ENCODE measurements around the gene C11orf86.
A peak's percentile ranks its signal among the peaks of the same experiment; 100 is the strongest.

C11orf86 gene

GRCh38 chr11:67010296-67010905, 35.3 kb downstream of the C11orf86 start:
- Histone ChIP-seq H3K9me3 (ENCODE audit: control insufficient read depth, insufficient read depth, low read length) (no peaks in the 10 kb centered on the region), H3K27ac (ENCODE audit: low read depth, low read length) (no peak overlapping the region), H3K4me3 (ENCODE audit: low read depth, low read length) (no peak overlapping the region), H3K9ac (ENCODE audit: low read depth, low read length) (no peak overlapping the region), H3K27me3 (ENCODE audit: control insufficient read depth, insufficient read depth, low read length) (no peaks in the 10 kb centered on the region), H3K4me1 (ENCODE audit: control insufficient read depth, insufficient read depth, low read length) (peaks cover 3% of the 10 kb centered on the region; the same call in 1 of the 2 replicates), H3K36me3 (ENCODE audit: control insufficient read depth, insufficient read depth, low read length) (no peaks in the 10 kb centered on the region)

- Histone ChIP-seq H3K36me3 (ENCODE audit: control insufficient read depth, insufficient read depth, low read length) (no peaks in the 10 kb centered on the region), H3K4me1 (ENCODE audit: control insufficient read depth, insufficient read depth, low read length) (no peaks in the 10 kb centered on the region), H3K9me3 (ENCODE audit: control insufficient read depth, insufficient read depth, low read length) (no peaks in the 10 kb centered on the region), H3K9ac (ENCODE audit: low read depth, low read length) (no peak overlapping the region), H3K27me3 (ENCODE audit: control insufficient read depth, insufficient read depth, low read length) (no peaks in the 10 kb centered on the region), H3K27ac (ENCODE audit: low read depth, low read length) (no peak overlapping the region), H3K4me3 (ENCODE audit: low read depth, low read length) (no peak overlapping the region)
These were observed 38.5 kb downstream of the C11orf86 start for GRCh38 chr11:67013511-67014045.

- no peak overlapping the region for H3K27ac ChIP-seq (ENCODE audit: low read depth, low read length)
- H3K4me3 ChIP-seq (ENCODE audit: low read depth, low read length) = no peak overlapping the region
- no peaks in the 10 kb centered on the region for H3K36me3 ChIP-seq (ENCODE audit: control insufficient read depth, insufficient read depth, low read length)
- H3K9me3 ChIP-seq (ENCODE audit: control insufficient read depth, insufficient read depth, low read length) = no peaks in the 10 kb centered on the region
- no peak overlapping the region for H3K9ac ChIP-seq (ENCODE audit: low read depth, low read length)
- no peaks in the 10 kb centered on the region for H3K27me3 ChIP-seq (ENCODE audit: control insufficient read depth, insufficient read depth, low read length)
- H3K4me1 ChIP-seq (ENCODE audit: control insufficient read depth, insufficient read depth, low read length) = no peaks in the 10 kb centered on the region
These were observed 39.2 kb downstream of the C11orf86 start for GRCh38 chr11:67014343-67014742.

- Histone ChIP-seq H3K4me3 (ENCODE audit: low read depth, low read length) (no peak overlapping the region), H3K27ac (ENCODE audit: low read depth, low read length) (no peak overlapping the region), H3K4me1 (ENCODE audit: control insufficient read depth, insufficient read depth, low read length) (no peaks in the 10 kb centered on the region), H3K9me3 (ENCODE audit: control insufficient read depth, insufficient read depth, low read length) (no peaks in the 10 kb centered on the region), H3K36me3 (ENCODE audit: control insufficient read depth, insufficient read depth, low read length) (no peaks in the 10 kb centered on the region), H3K9ac (ENCODE audit: low read depth, low read length) (no peak overlapping the region), H3K27me3 (ENCODE audit: control insufficient read depth, insufficient read depth, low read length) (no peaks in the 10 kb centered on the region)
These were observed 39.9 kb downstream of the C11orf86 start for GRCh38 chr11:67015048-67015447.

GRCh38 chr11:67016550-67016949, 41.4 kb downstream of the C11orf86 start:
- Histone ChIP-seq H3K36me3 (ENCODE audit: control insufficient read depth, insufficient read depth, low read length) (no peaks in the 10 kb centered on the region), H3K27ac (ENCODE audit: low read depth, low read length) (no peak overlapping the region), H3K9me3 (ENCODE audit: control insufficient read depth, insufficient read depth, low read length) (no peaks in the 10 kb centered on the region), H3K4me3 (ENCODE audit: low read depth, low read length) (no peak overlapping the region), H3K9ac (ENCODE audit: low read depth, low read length) (no peak overlapping the region), H3K4me1 (ENCODE audit: control insufficient read depth, insufficient read depth, low read length) (no peaks in the 10 kb centered on the region), H3K27me3 (ENCODE audit: control insufficient read depth, insufficient read depth, low read length) (no peaks in the 10 kb centered on the region)

- Histone ChIP-seq H3K4me3 (ENCODE audit: low read depth, low read length) (no peak overlapping the region), H3K27me3 (ENCODE audit: control insufficient read depth, insufficient read depth, low read length) (peaks cover 39% of the 10 kb centered on the region), H3K9me3 (ENCODE audit: control insufficient read depth, insufficient read depth, low read length) (no peaks in the 10 kb centered on the region), H3K27ac (ENCODE audit: low read depth, low read length) (no peak overlapping the region), H3K4me1 (ENCODE audit: control insufficient read depth, insufficient read depth, low read length) (peaks cover 5% of the 10 kb centered on the region; the same call in 1 of the 2 replicates), H3K9ac (ENCODE audit: low read depth, low read length) (no peak overlapping the region), H3K36me3 (ENCODE audit: control insufficient read depth, insufficient read depth, low read length) (no peaks in the 10 kb centered on the region)
These were observed 45.8 kb downstream of the C11orf86 start for GRCh38 chr11:67020949-67021348.

- peaks cover 39% of the 10 kb centered on the region for H3K27me3 ChIP-seq (ENCODE audit: control insufficient read depth, insufficient read depth, low read length)
- H3K4me1 ChIP-seq (ENCODE audit: control insufficient read depth, insufficient read depth, low read length) = peaks cover 5% of the 10 kb centered on the region; the same call in 1 of the 2 replicates
- no peaks in the 10 kb centered on the region for H3K9me3 ChIP-seq (ENCODE audit: control insufficient read depth, insufficient read depth, low read length)
- H3K27ac ChIP-seq (ENCODE audit: low read depth, low read length) = no peak overlapping the region
- H3K9ac ChIP-seq (ENCODE audit: low read depth, low read length) = no peak overlapping the region
- H3K4me3 ChIP-seq (ENCODE audit: low read depth, low read length) = peak overlapping the region; percentile 61
- no peaks in the 10 kb centered on the region for H3K36me3 ChIP-seq (ENCODE audit: control insufficient read depth, insufficient read depth, low read length)
These were observed 47.3 kb downstream of the C11orf86 start for GRCh38 chr11:67022341-67022933.

GRCh38 chr11:67022961-67023956, 48.2 kb downstream of the C11orf86 start, which contains the start of gene SYT12:
SYT12 (plus strand) TSS chr11:67023134; CDS start chr11:67030145, 7,011 bp downstream.
- Histone ChIP-seq H3K4me1 (ENCODE audit: control insufficient read depth, insufficient read depth, low read length) (peaks cover 5% of the 10 kb centered on the region; the same call in 1 of the 2 replicates), H3K9ac (ENCODE audit: low read depth, low read length) (no peak within 1 kb of the TSS), H3K27me3 (ENCODE audit: control insufficient read depth, insufficient read depth, low read length) (peaks cover 39% of the 10 kb centered on the region), H3K4me3 (ENCODE audit: low read depth, low read length) (peak within 1 kb of the TSS; percentile 61), H3K27ac (ENCODE audit: low read depth, low read length) (no peak within 1 kb of the TSS), H3K36me3 (ENCODE audit: control insufficient read depth, insufficient read depth, low read length) (no peaks in the 10 kb centered on the region), H3K9me3 (ENCODE audit: control insufficient read depth, insufficient read depth, low read length) (no peaks in the 10 kb centered on the region)

- H3K9ac ChIP-seq (ENCODE audit: low read depth, low read length) = no peak overlapping the region
- H3K27ac ChIP-seq (ENCODE audit: low read depth, low read length) = no peak overlapping the region
- no peaks in the 10 kb centered on the region for H3K9me3 ChIP-seq (ENCODE audit: control insufficient read depth, insufficient read depth, low read length)
- H3K4me1 ChIP-seq (ENCODE audit: control insufficient read depth, insufficient read depth, low read length) = peaks cover 8% of the 10 kb centered on the region; the same call in 1 of the 2 replicates
- peaks cover 39% of the 10 kb centered on the region for H3K27me3 ChIP-seq (ENCODE audit: control insufficient read depth, insufficient read depth, low read length)
- H3K36me3 ChIP-seq (ENCODE audit: control insufficient read depth, insufficient read depth, low read length) = no peaks in the 10 kb centered on the region
- H3K4me3 ChIP-seq (ENCODE audit: low read depth, low read length) = peak overlapping the region; percentile 61; the same call in 1 of the 2 replicates
These were observed 48.9 kb downstream of the C11orf86 start for GRCh38 chr11:67023957-67024353.

- Histone ChIP-seq H3K36me3 (ENCODE audit: control insufficient read depth, insufficient read depth, low read length) (no peaks in the 10 kb centered on the region), H3K4me1 (ENCODE audit: control insufficient read depth, insufficient read depth, low read length) (peaks cover 8% of the 10 kb centered on the region; the same call in 1 of the 2 replicates), H3K9ac (ENCODE audit: low read depth, low read length) (no peak overlapping the region), H3K9me3 (ENCODE audit: control insufficient read depth, insufficient read depth, low read length) (no peaks in the 10 kb centered on the region), H3K27ac (ENCODE audit: low read depth, low read length) (no peak overlapping the region), H3K4me3 (ENCODE audit: low read depth, low read length) (no peak overlapping the region), H3K27me3 (ENCODE audit: control insufficient read depth, insufficient read depth, low read length) (peaks cover 39% of the 10 kb centered on the region)
These were observed 49.3 kb downstream of the C11orf86 start for GRCh38 chr11:67024410-67024809.
